ENCODE data around the gene HOXD3. TPM values are rescaled to one million over a fixed set of nuclear protein-coding genes. Genes with fewer than 3 reads are reported as not detected.

HOXD3 gene
- total RNA-seq, 6 experiments from 2014 or later: 0.25 to 0.38 (median 0.25) TPM; not detected in 3

- no peak overlapping the region for H3K27ac Mint-ChIP-seq
- peaks cover 22% of the 10 kb centered on the region for H3K36me3 Mint-ChIP-seq (ENCODE audit: low read depth)
- H3K9me3 Mint-ChIP-seq: no peaks in the 10 kb centered on the region
- H3K4me1 Mint-ChIP-seq (ENCODE audit: low read depth): no peaks in the 10 kb centered on the region
- H3K4me3 Mint-ChIP-seq: no peak overlapping the region
- DNase-seq: no peak
- H3K27me3 Mint-ChIP-seq (ENCODE audit: insufficient read depth): peaks cover 8% of the 10 kb centered on the region
- TF ChIP-seq, protein P1, sequence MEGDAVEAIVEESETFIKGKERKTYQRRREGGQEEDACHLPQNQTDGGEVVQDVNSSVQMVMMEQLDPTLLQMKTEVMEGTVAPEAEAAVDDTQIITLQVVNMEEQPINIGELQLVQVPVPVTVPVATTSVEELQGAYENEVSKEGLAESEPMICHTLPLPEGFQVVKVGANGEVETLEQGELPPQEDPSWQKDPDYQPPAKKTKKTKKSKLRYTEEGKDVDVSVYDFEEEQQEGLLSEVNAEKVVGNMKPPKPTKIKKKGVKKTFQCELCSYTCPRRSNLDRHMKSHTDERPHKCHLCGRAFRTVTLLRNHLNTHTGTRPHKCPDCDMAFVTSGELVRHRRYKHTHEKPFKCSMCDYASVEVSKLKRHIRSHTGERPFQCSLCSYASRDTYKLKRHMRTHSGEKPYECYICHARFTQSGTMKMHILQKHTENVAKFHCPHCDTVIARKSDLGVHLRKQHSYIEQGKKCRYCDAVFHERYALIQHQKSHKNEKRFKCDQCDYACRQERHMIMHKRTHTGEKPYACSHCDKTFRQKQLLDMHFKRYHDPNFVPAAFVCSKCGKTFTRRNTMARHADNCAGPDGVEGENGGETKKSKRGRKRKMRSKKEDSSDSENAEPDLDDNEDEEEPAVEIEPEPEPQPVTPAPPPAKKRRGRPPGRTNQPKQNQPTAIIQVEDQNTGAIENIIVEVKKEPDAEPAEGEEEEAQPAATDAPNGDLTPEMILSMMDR (IDR thresholded peaks at IDR 0.05): 0 out of 2 replicates have a peak, but pooled peaks have one; percentile 7
Observed at GRCh38 chr2:176120364-176121189, 36.5 kb upstream of the HOXD3 start.

GRCh38 chr2:176121190-176122051 is 35.7 kb upstream of the HOXD3 start:
- DNase-seq: no peak
- Mint-ChIP-seq H3K9me3 (no peaks in the 10 kb centered on the region), H3K27me3 (ENCODE audit: insufficient read depth) (peaks cover 9% of the 10 kb centered on the region), H3K27ac (no peak overlapping the region), H3K4me3 (no peak overlapping the region), H3K4me1 (ENCODE audit: low read depth) (no peaks in the 10 kb centered on the region), H3K36me3 (ENCODE audit: low read depth) (peaks cover 22% of the 10 kb centered on the region)
- TF ChIP-seq, protein P1 (IDR thresholded peaks at IDR 0.05): 0 out of 2 replicates have a peak, but pooled peaks have one; percentile 1

DNA sequence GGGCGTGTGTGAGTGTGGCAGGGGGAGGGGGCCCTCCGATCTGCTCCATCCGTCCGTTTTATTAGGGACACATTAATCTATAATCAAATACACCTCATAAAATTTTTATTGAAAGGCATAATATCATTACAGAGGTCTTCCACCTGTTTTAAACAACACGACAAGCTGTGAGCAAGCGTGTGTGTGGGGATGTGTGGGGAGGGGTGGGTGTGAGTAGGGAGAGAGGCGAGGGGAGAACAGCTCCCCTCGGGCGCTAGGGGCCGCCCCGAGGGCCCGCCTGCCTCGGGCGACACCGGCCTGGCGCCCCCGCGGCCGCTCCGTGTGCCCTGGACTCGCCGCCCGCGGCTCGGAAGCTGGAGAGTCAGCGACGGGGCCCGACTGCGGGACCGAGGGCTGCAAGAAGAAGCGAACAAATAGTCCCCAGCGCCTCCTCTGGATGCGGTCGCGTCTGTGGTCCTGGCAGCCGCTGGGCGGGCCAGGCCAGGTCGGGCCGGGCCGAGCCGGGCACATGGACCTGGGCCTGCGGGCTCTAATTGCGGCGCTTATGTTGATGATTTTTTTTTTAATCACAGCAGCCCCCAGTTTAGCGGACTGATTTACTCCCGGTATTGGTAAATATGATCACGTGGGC is 34.9 kb upstream of the HOXD3 start:
- DNase-seq: no peak

DNA sequence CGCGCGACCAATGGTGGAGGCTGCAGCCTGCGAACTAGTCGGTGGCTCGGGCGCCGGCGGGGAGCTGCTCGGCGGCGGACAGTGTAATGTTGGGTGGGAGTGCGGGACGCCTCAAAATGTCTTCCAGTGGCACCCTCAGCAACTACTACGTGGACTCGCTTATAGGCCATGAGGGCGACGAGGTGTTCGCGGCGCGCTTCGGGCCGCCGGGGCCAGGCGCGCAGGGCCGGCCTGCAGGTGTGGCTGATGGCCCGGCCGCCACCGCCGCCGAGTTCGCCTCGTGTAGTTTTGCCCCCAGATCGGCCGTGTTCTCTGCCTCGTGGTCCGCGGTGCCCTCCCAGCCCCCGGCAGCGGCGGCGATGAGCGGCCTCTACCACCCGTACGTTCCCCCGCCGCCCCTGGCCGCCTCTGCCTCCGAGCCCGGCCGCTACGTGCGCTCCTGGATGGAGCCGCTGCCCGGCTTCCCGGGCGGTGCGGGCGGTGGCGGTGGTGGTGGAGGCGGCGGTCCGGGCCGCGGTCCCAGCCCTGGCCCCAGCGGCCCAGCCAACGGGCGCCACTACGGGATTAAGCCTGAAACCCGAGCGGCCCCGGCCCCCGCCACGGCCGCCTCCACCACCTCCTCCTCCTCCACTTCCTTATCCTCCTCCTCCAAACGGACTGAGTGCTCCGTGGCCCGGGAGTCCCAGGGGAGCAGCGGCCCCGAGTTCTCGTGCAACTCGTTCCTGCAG is 34.3 kb upstream of the HOXD3 start, which contains the start of gene HOXD9:
Gene HOXD9, plus strand, starts transcription at position 37 of the 728 bp plus-strand sequence. Its CDS starts 50 bp downstream, at position 87.
- Mint-ChIP-seq H3K27me3 (ENCODE audit: insufficient read depth) (peaks cover 11% of the 10 kb centered on the region), H3K4me1 (ENCODE audit: low read depth) (peaks cover 12% of the 10 kb centered on the region), H3K36me3 (ENCODE audit: low read depth) (peaks cover 14% of the 10 kb centered on the region), H3K4me3 (peak within 1 kb of the TSS; percentile 67; the same call in 1 of the 2 replicates), H3K9me3 (no peaks in the 10 kb centered on the region), H3K27ac (no peak within 1 kb of the TSS)
- no peak for DNase-seq
- TF ChIP-seq, protein P1 (IDR thresholded peaks at IDR 0.05): no peak

More for the DNA sequence above, 34.9 kb upstream of the HOXD3 start:
- Mint-ChIP-seq H3K4me1 (ENCODE audit: low read depth) (peaks cover 5% of the 10 kb centered on the region), H3K4me3 (peak overlapping the region; percentile 67; the same call in 1 of the 2 replicates), H3K27me3 (ENCODE audit: insufficient read depth) (peaks cover 9% of the 10 kb centered on the region), H3K36me3 (ENCODE audit: low read depth) (peaks cover 15% of the 10 kb centered on the region), H3K9me3 (no peaks in the 10 kb centered on the region), H3K27ac (no peak overlapping the region)
- TF ChIP-seq, protein P1 (IDR thresholded peaks at IDR 0.05): no peak
